Hepatocyte (in vitro differentiated cells): ENCODE results near the gene SLC36A3. TPM values are rescaled to one million over a fixed set of nuclear protein-coding genes. Genes with fewer than 3 reads are reported as not detected.

Source experiments
- DNase-seq: peaks from one replicate; pipeline ENCODE4 v3.0.0-alpha.2; 2016; ENCODE audit warnings: low spot score
- H2AFZ ChIP-seq: fragments of 200-600 bp; sonication (generic); 2 replicates; pipeline ENCODE4 v1.6.0; 2016; ENCODE audit warnings: antibody characterized with exemption, mild to moderate bottlenecking
- H3K27ac ChIP-seq: fragments of 200-600 bp; sonication (generic); 2 replicates; pipeline ENCODE4 v1.5.1; 2016; ENCODE audit warnings: mild to moderate bottlenecking
- H3K27me3 ChIP-seq: fragments of 200-600 bp; sonication (generic); 2 replicates; pipeline ENCODE4 v1.6.1; 2016
- H3K36me3 ChIP-seq: fragments of 200-600 bp; sonication (generic); replicated peaks from 2 replicates; pipeline ENCODE4 v1.5.1; 2016; ENCODE audit warnings: low read depth; ENCODE audit not compliant: insufficient read depth
- H3K4me1 ChIP-seq: fragments of 200-600 bp; sonication (generic); 2 replicates; pipeline ENCODE4 v1.5.1; 2016; ENCODE audit warnings: mild to moderate bottlenecking, moderate library complexity; ENCODE audit not compliant: insufficient read depth
- H3K4me2 ChIP-seq: fragments of 200-600 bp; sonication (generic); 2 replicates; pipeline ENCODE4 v1.6.0; 2016
- H3K4me3 ChIP-seq: fragments of 200-600 bp; sonication (generic); 2 replicates; pipeline ENCODE4 v1.5.1; 2016; ENCODE audit warnings: mild to moderate bottlenecking
- H3K79me2 ChIP-seq: fragments of 200-600 bp; sonication (generic); 2 replicates; pipeline ENCODE4 v1.6.0; 2017; ENCODE audit warnings: mild to moderate bottlenecking
- H3K9me2 ChIP-seq: fragments of 200-600 bp; sonication (generic); replicated peaks from 2 replicates; pipeline ENCODE4 v1.6.0; 2017; ENCODE audit warnings: mild to moderate bottlenecking; ENCODE audit not compliant: insufficient read depth
- H3K9me3 ChIP-seq: fragments of 200-600 bp; sonication (generic); 2 replicates; pipeline ENCODE4 v1.5.1; 2016; ENCODE audit warnings: low read depth, mild to moderate bottlenecking
- H4K20me1 ChIP-seq: fragments of 200-600 bp; sonication (generic); 2 replicates; pipeline ENCODE4 v1.6.0; 2016; ENCODE audit warnings: mild to moderate bottlenecking; ENCODE audit not compliant: insufficient read depth, poor library complexity, severe bottlenecking
- EZH2 ChIP-seq: fragments of 200-600 bp; sonication (generic); IDR thresholded peaks from 2 replicates; pipeline ENCODE4 v1.6.1; 2016; ENCODE audit warnings: antibody characterized with exemption, mild to moderate bottlenecking, borderline replicate concordance
- EZH2phosphoT487 ChIP-seq: fragments of 200-600 bp; sonication (generic); IDR thresholded peaks from one replicate; pipeline ENCODE4 v1.6.1; 2018; ENCODE audit warnings: antibody characterized with exemption, mild to moderate bottlenecking, low read depth, moderate library complexity; ENCODE audit not compliant: unreplicated experiment, severe bottlenecking
- WGBS: methylation state at CpG from one replicate; pipeline ENCODE4 v1.1.6; 2016; ENCODE audit warnings: low lambda C conversion rate; ENCODE audit errors: missing lambda C conversion rate; 5-methylcytosine and 5-hydroxymethylcytosine counted together
- polyA plus RNA-seq: library from polyadenylated mRNA; unstranded; fragments of >200 nt; fragmentation: Nextera tagmentation; extraction: Ambion mirVana; gene quantifications from 2 replicates; pipeline ENCODE4 v1.2.1, GENCODE V29; 2016
- total RNA-seq: library from RNA; depleted of rRNA; stranded (reverse); fragments of >200 nt; gene quantifications from 2 replicates; pipeline ENCODE4 v1.2.3, GENCODE V29; 2014
- TF ChIP-seq, protein P1 (sequence below): fragments of 200-600 bp; sonication (generic); IDR thresholded peaks from 2 replicates; pipeline ENCODE4 v1.5.1; 2016; ENCODE audit warnings: antibody characterized with exemption, mild to moderate bottlenecking; ENCODE audit not compliant: poor library complexity

The SLC36A3 gene
- total and polyA plus RNA-seq, 2 experiments from 2014 or later: not detected

DNA sequence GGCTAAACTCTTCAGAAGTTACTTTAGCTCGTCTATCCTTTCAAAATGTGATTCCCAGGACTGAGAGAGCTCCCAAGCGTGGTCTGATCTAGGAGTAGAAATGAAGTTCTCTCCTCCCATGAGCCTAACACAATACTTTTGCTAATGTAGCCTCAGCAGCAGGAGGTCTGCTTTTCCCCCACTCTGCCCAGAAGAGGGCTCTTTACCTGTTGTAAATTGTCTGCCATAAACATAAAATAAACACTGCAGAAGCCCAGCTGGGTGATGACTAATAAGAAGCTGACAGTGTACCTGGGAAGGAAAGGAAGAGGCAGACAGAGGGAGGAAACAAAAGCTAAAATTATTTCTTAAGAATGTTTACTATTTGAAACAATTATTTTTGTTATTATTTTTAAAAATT, 15.4 kb downstream of the SLC36A3 start:
- TF ChIP-seq EZH2phosphoT487: no peak
- TF ChIP-seq, protein P1, sequence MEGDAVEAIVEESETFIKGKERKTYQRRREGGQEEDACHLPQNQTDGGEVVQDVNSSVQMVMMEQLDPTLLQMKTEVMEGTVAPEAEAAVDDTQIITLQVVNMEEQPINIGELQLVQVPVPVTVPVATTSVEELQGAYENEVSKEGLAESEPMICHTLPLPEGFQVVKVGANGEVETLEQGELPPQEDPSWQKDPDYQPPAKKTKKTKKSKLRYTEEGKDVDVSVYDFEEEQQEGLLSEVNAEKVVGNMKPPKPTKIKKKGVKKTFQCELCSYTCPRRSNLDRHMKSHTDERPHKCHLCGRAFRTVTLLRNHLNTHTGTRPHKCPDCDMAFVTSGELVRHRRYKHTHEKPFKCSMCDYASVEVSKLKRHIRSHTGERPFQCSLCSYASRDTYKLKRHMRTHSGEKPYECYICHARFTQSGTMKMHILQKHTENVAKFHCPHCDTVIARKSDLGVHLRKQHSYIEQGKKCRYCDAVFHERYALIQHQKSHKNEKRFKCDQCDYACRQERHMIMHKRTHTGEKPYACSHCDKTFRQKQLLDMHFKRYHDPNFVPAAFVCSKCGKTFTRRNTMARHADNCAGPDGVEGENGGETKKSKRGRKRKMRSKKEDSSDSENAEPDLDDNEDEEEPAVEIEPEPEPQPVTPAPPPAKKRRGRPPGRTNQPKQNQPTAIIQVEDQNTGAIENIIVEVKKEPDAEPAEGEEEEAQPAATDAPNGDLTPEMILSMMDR: peak; percentile 36
- Histone ChIP-seq H3K27me3 (no peaks in the 10 kb centered on the region), H2AFZ (no peak overlapping the region), H3K9me3 (no peaks in the 10 kb centered on the region), H4K20me1 (no peaks in the 10 kb centered on the region), H3K4me1 (no peaks in the 10 kb centered on the region), H3K27ac (peak overlapping the region; percentile 28), H3K4me2 (no peak overlapping the region), H3K79me2 (no peaks in the 10 kb centered on the region), H3K9me2 (no peaks in the 10 kb centered on the region), H3K4me3 (no peak overlapping the region), H3K36me3 (no peaks in the 10 kb centered on the region)
- 46% methylated on average over 2 of the region's 2 CpGs for WGBS
- peak; percentile 64 for DNase-seq

DNA sequence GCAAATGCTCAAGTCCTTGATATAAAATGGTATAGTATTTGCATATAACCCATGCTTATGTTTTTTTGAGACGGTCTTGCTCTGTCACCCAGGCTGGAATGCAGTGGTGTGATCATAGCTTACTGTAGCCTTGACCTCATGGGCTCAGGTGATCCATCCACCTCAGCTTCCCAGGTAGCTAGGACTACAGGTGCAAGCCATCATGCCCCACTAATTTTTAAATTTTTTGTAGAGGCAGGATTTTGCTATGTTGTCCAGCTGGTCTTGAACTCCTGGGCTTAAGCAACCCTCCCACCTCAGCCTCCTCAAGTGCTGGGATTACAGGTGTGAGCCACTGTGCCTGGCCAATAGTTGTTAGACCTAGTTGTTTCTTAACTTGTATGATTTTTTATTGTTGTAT, 17.3 kb downstream of the SLC36A3 start:
- Histone ChIP-seq H3K27me3 (no peaks in the 10 kb centered on the region), H4K20me1 (no peaks in the 10 kb centered on the region), H3K79me2 (no peaks in the 10 kb centered on the region), H3K9me3 (no peaks in the 10 kb centered on the region), H3K4me2 (no peak overlapping the region), H2AFZ (no peak overlapping the region), H3K36me3 (no peaks in the 10 kb centered on the region), H3K4me3 (no peak overlapping the region), H3K4me1 (no peaks in the 10 kb centered on the region), H3K9me2 (no peaks in the 10 kb centered on the region), H3K27ac (no peak overlapping the region)
- DNase-seq: no peak
- TF ChIP-seq, protein P1: no peak
- TF ChIP-seq EZH2phosphoT487 (no peak), EZH2 (no peak)
- WGBS: 78% methylated on average over 1 of the region's 1 CpG

DNA sequence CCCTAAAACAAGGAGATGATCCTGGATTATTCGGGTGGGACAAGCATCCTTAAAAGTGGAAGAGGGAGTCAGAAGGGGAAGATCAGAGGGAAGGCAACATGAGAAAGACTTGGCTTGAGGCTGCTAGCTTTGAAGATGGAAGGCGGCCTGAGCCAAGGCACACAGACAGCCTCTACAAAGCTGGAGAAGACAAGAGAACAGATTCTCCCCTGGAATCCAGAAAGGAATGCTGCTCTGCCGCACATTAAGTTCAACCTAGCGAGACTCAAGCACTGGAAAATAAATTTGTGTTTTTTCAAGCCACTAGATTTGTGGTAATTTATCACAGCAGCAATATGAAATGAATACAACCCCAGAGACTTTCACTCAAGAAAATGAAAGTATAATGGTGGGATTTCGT, 17.9 kb downstream of the SLC36A3 start:
- Histone ChIP-seq H3K9me2 (no peaks in the 10 kb centered on the region), H3K36me3 (no peaks in the 10 kb centered on the region), H3K4me2 (no peak overlapping the region), H3K27me3 (no peaks in the 10 kb centered on the region), H4K20me1 (no peaks in the 10 kb centered on the region), H3K4me1 (no peaks in the 10 kb centered on the region), H2AFZ (no peak overlapping the region), H3K9me3 (no peaks in the 10 kb centered on the region), H3K4me3 (no peak overlapping the region), H3K27ac (no peak overlapping the region), H3K79me2 (no peaks in the 10 kb centered on the region)
- TF ChIP-seq EZH2phosphoT487 (no peak), EZH2 (no peak)
- TF ChIP-seq, protein P1: no peak
- DNase-seq: no peak
- WGBS: 68% methylated on average over 5 of the region's 5 CpGs

DNA sequence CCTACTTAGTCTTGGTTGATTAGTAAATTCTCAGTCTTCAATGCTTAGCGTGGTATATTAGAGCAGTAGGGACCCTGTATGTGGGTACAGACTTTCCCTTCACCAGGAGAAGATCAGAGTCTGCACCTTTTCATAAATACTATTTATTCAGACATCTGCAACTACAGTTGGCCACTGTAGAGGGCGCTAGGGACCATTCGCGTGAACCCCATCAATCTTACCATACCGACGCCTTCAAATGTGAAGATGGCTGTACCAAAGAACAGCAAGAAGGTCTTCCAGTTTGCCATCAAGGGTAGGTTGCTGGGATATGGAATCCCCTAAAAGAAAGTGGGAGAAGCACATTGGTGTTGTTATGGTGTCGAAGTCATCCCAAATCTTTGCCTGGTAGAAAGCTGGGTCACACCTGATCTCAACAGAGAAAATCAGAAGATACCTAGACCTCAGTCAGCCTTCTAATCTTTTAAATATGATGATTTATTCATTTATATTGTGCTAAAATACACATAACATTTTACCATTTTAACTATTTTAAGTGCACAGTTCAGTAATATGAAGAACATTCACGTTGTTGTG, 19.1 kb downstream of the SLC36A3 start:
- DNase-seq: no peak
- TF ChIP-seq, protein P1: no peak
- TF ChIP-seq EZH2phosphoT487 (no peak), EZH2 (no peak)
- Histone ChIP-seq H3K27ac (no peak overlapping the region), H3K4me3 (no peak overlapping the region), H4K20me1 (no peaks in the 10 kb centered on the region), H3K4me1 (no peaks in the 10 kb centered on the region), H3K4me2 (no peak overlapping the region), H3K9me3 (no peaks in the 10 kb centered on the region), H3K79me2 (no peaks in the 10 kb centered on the region), H3K36me3 (no peaks in the 10 kb centered on the region), H3K9me2 (no peaks in the 10 kb centered on the region), H3K27me3 (no peaks in the 10 kb centered on the region), H2AFZ (no peak overlapping the region)
- WGBS: 40% methylated on average over 8 of the region's 8 CpGs
